Measurements from ENCODE around the gene RB1.
A peak's percentile ranks its signal among the peaks of the same experiment; 100 is the strongest.

RB1 gene

DNA sequence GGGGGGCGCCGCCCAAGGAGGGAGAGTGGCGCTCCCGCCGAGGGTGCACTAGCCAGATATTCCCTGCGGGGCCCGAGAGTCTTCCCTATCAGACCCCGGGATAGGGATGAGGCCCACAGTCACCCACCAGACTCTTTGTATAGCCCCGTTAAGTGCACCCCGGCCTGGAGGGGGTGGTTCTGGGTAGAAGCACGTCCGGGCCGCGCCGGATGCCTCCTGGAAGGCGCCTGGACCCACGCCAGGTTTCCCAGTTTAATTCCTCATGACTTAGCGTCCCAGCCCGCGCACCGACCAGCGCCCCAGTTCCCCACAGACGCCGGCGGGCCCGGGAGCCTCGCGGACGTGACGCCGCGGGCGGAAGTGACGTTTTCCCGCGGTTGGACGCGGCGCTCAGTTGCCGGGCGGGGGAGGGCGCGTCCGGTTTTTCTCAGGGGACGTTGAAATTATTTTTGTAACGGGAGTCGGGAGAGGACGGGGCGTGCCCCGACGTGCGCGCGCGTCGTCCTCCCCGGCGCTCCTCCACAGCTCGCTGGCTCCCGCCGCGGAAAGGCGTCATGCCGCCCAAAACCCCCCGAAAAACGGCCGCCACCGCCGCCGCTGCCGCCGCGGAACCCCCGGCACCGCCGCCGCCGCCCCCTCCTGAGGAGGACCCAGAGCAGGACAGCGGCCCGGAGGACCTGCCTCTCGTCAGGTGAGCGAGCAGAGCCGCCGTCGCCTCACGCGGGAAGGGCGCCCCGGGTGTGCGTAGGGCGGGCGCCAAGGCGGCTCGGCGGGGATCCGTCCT, at the start of gene RB1:
RB1 (plus strand) TSS at position 393 of the 784 bp plus-strand sequence; CDS start at position 555, 162 bp downstream.
- Histone ChIP-seq H3K27ac (ENCODE audit: low read depth, low read length) (peak within 1 kb of the TSS; percentile 99), H3K4me3 (ENCODE audit: low read length) (peak within 1 kb of the TSS; percentile 98), H3K9ac (ENCODE audit: low read length) (peak within 1 kb of the TSS; percentile 84), H3K27me3 (ENCODE audit: control insufficient read depth, insufficient read depth, low read length) (no peaks in the 10 kb centered on the region), H3K4me1 (ENCODE audit: control insufficient read depth, insufficient read depth, low read length) (peaks cover 3% of the 10 kb centered on the region), H3K36me3 (ENCODE audit: control insufficient read depth, insufficient read depth, low read length) (no peaks in the 10 kb centered on the region)

DNA sequence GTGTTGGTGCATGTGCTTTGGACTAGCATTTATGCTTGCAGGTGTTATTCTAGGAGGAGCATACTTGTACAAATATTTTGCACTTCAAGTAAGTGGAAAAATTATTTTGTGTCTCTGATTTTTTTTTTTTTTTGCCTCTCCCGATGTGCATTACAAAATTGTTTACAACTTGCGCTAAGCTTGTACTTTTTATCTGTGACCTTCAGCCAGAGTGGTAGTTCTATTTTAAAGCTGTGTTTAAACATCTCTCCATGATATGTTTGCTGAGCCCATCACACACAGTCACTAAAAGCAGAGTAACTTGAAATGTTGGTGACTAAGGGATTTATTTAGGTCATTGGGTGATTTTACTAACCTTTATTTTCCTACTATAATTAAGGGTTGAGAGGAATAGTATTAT, 49.7 kb upstream of the RB1 start:
- peaks cover 12% of the 10 kb centered on the region for H3K36me3 ChIP-seq (ENCODE audit: control insufficient read depth, insufficient read depth, low read length)
- H3K4me1 ChIP-seq (ENCODE audit: control insufficient read depth, insufficient read depth, low read length) = no peaks in the 10 kb centered on the region
- H3K27ac ChIP-seq (ENCODE audit: low read depth, low read length) = no peak overlapping the region
- H3K9ac ChIP-seq (ENCODE audit: low read length) = no peak overlapping the region
- no peak overlapping the region for H3K4me3 ChIP-seq (ENCODE audit: low read length)
- no peaks in the 10 kb centered on the region for H3K27me3 ChIP-seq (ENCODE audit: control insufficient read depth, insufficient read depth, low read length)

DNA sequence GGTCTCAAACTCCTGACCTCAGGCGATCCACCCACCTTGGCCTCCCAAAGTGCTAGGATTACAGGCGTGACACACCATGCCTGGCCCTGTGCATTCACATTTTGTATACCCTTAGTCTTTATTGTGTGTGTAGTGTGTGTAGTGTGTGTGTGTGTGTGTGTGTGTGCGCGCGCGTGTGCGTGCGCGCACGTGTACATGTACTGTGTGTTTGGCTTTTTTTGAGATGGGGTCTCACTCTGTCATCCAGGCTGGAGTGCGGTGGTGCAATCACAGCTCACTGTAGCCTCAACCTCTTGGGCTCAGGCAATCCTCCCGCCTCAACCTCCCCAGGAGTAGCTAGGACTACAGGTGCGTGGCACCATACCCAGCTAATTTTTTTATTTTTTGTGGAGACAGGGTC, 48.5 kb upstream of the RB1 start:
- no peak overlapping the region for H3K27ac ChIP-seq (ENCODE audit: low read depth, low read length)
- H3K9ac ChIP-seq (ENCODE audit: low read length) = no peak overlapping the region
- H3K36me3 ChIP-seq (ENCODE audit: control insufficient read depth, insufficient read depth, low read length) = peaks cover 15% of the 10 kb centered on the region
- no peaks in the 10 kb centered on the region for H3K4me1 ChIP-seq (ENCODE audit: control insufficient read depth, insufficient read depth, low read length)
- no peak overlapping the region for H3K4me3 ChIP-seq (ENCODE audit: low read length)
- no peaks in the 10 kb centered on the region for H3K27me3 ChIP-seq (ENCODE audit: control insufficient read depth, insufficient read depth, low read length)

DNA sequence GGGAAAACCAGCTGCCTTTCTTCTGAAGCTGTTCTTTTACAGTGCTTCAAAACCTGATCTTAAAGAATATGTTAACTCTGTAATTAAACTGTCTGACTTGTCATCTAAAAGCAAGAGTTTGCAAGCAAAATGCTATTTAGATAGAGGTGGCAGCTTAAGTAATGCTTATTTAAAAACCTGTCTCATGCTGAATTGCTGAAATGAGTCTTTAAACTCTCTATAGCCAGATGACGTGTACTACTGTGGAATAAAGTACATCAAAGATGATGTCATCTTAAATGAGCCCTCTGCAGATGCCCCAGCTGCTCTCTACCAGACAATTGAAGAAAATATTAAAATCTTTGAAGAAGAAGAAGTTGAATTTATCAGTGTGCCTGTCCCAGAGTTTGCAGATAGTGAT, 47.6 kb upstream of the RB1 start:
- no peaks in the 10 kb centered on the region for H3K4me1 ChIP-seq (ENCODE audit: control insufficient read depth, insufficient read depth, low read length)
- no peak overlapping the region for H3K27ac ChIP-seq (ENCODE audit: low read depth, low read length)
- peaks cover 15% of the 10 kb centered on the region for H3K36me3 ChIP-seq (ENCODE audit: control insufficient read depth, insufficient read depth, low read length)
- no peak overlapping the region for H3K4me3 ChIP-seq (ENCODE audit: low read length)
- H3K27me3 ChIP-seq (ENCODE audit: control insufficient read depth, insufficient read depth, low read length) = no peaks in the 10 kb centered on the region
- no peak overlapping the region for H3K9ac ChIP-seq (ENCODE audit: low read length)

DNA sequence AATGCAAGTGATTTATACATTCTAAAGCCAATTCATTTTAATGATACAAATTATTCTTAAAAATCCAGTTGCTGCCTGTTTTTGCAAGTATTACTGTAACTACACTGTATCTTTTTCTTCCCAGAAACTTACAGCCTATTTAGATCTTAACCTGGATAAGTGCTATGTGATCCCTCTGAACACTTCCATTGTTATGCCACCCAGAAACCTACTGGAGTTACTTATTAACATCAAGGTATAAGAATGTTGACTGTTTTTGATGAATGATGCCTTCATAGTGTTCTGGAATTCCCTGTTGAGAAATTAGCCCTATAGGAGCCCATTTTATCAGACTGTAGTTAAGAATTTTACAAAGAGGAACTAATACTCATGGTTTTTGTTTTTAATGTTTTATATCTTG, 45.5 kb upstream of the RB1 start:
- Histone ChIP-seq H3K36me3 (ENCODE audit: control insufficient read depth, insufficient read depth, low read length) (peaks cover 20% of the 10 kb centered on the region), H3K4me1 (ENCODE audit: control insufficient read depth, insufficient read depth, low read length) (no peaks in the 10 kb centered on the region), H3K27ac (ENCODE audit: low read depth, low read length) (no peak overlapping the region)

DNA sequence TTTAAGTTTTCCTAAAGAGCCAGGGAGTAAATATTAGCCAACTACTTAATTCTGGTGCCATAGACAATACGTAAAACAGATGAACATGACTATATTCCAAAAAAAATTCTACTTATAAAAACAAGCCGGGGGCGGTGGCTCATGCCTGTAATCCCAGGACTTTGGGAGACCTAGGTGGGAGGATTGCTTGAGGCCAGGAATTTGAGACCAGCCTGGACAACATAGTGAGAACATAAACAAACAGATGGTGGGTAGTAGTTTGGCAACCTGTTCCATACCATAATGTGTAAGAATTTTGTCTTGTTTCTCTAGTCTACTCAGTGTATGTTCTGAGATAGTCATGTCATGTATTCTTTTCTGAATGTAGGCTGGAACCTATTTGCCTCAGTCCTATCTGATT, 45.1 kb upstream of the RB1 start:
- Histone ChIP-seq H3K9ac (ENCODE audit: low read length) (no peak overlapping the region), H3K4me1 (ENCODE audit: control insufficient read depth, insufficient read depth, low read length) (no peaks in the 10 kb centered on the region), H3K4me3 (ENCODE audit: low read length) (no peak overlapping the region), H3K36me3 (ENCODE audit: control insufficient read depth, insufficient read depth, low read length) (peaks cover 24% of the 10 kb centered on the region), H3K27ac (ENCODE audit: low read depth, low read length) (no peak overlapping the region), H3K27me3 (ENCODE audit: control insufficient read depth, insufficient read depth, low read length) (no peaks in the 10 kb centered on the region)

More for the DNA sequence above, 45.5 kb upstream of the RB1 start:
- no peaks in the 10 kb centered on the region for H3K27me3 ChIP-seq (ENCODE audit: control insufficient read depth, insufficient read depth, low read length)
- no peak overlapping the region for H3K9ac ChIP-seq (ENCODE audit: low read length)
- H3K4me3 ChIP-seq (ENCODE audit: low read length) = no peak overlapping the region

DNA sequence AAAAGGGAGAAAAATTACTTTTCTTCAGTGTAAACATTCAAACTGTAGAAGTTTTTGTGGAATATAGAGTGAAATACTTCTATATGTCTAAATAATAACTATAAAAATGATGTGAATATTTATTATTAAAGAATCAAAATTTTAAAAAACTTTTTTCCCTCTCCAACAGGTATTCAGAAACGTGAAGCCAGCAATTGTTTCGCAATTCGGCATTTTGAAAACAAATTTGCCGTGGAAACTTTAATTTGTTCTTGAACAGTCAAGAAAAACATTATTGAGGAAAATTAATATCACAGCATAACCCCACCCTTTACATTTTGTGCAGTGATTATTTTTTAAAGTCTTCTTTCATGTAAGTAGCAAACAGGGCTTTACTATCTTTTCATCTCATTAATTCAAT, 42.6 kb upstream of the RB1 start:
- Histone ChIP-seq H3K4me3 (ENCODE audit: low read length) (no peak overlapping the region), H3K9ac (ENCODE audit: low read length) (no peak overlapping the region), H3K27me3 (ENCODE audit: control insufficient read depth, insufficient read depth, low read length) (no peaks in the 10 kb centered on the region), H3K4me1 (ENCODE audit: control insufficient read depth, insufficient read depth, low read length) (no peaks in the 10 kb centered on the region), H3K27ac (ENCODE audit: low read depth, low read length) (no peak overlapping the region), H3K36me3 (ENCODE audit: control insufficient read depth, insufficient read depth, low read length) (peaks cover 28% of the 10 kb centered on the region)

DNA sequence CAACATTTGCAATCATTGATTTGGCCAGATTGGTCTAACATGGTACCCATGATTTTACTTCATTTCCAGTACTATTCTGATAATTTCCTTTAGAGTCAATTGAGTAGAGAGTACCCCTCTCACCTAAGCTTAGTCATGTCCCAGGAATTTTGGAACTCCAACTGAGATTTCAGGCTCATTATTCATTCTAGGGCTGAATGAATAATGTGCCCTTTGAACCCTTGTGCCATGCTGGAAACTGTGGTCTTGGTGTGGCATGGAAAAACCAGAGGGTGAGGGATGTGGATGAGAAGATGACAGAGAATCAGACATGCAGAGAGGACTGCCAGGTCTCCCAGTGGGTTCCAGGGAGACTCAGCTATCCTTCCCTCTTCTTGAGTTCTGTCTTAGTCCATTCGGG, 40.4 kb upstream of the RB1 start:
- no peak overlapping the region for H3K4me3 ChIP-seq (ENCODE audit: low read length)
- no peak overlapping the region for H3K27ac ChIP-seq (ENCODE audit: low read depth, low read length)
- H3K36me3 ChIP-seq (ENCODE audit: control insufficient read depth, insufficient read depth, low read length) = peaks cover 25% of the 10 kb centered on the region

DNA sequence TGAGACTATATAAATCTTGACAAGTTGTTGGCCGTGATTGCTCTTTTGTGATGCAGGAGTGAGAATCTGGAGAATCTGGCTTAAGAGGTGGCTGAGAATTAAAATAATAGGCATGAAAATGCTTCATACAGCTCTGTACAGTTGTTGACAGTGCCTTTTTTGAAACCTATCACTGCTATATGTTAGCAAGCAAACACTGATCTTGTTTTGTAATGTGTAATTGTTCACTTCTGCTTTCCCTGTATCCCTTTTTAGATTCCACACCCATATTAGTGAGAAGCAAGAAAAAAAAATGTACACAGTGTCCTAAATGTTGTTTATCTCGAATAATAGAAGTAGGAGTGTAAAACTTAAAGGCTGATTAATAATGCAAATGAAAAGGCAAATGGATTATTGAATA, 39.5 kb upstream of the RB1 start:
- H3K27ac ChIP-seq (ENCODE audit: low read depth, low read length) = no peak overlapping the region
- no peaks in the 10 kb centered on the region for H3K4me1 ChIP-seq (ENCODE audit: control insufficient read depth, insufficient read depth, low read length)
- H3K36me3 ChIP-seq (ENCODE audit: control insufficient read depth, insufficient read depth, low read length) = peaks cover 17% of the 10 kb centered on the region
- no peak overlapping the region for H3K4me3 ChIP-seq (ENCODE audit: low read length)
- no peaks in the 10 kb centered on the region for H3K27me3 ChIP-seq (ENCODE audit: control insufficient read depth, insufficient read depth, low read length)
- H3K9ac ChIP-seq (ENCODE audit: low read length) = no peak overlapping the region

More for the DNA sequence above, 40.4 kb upstream of the RB1 start:
- Histone ChIP-seq H3K4me1 (ENCODE audit: control insufficient read depth, insufficient read depth, low read length) (no peaks in the 10 kb centered on the region), H3K27me3 (ENCODE audit: control insufficient read depth, insufficient read depth, low read length) (no peaks in the 10 kb centered on the region), H3K9ac (ENCODE audit: low read length) (no peak overlapping the region)

DNA sequence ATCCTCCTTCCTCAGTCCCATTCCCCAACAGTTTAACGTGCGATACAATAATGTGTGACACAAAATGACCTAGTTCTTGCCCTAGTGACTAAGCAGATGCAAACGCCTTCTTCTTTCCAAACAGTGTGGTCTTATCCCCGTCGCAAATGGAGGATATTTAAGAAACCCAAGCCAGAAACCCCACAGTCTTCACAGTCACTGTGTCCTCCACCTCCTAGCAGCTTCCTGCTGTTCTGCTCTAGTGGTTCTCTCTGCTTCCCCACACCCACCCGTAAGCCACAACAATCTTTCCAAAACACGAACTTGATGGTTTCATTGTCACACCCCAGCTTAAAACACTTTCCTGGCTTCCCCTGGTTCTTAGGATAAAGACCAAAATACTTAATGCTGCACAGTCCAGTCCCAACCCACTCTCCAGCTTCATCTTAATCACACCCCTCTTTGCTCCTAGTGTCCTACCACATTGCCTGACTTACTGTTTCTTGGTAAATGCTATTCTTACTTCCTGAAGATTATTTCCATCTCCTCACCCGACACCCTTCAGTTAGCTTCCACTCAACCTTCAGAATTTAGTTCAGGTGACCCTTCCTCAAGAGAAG, 38.2 kb upstream of the RB1 start:
- Histone ChIP-seq H3K9ac (ENCODE audit: low read length) (no peak overlapping the region), H3K27me3 (ENCODE audit: control insufficient read depth, insufficient read depth, low read length) (no peaks in the 10 kb centered on the region), H3K4me1 (ENCODE audit: control insufficient read depth, insufficient read depth, low read length) (no peaks in the 10 kb centered on the region)

DNA sequence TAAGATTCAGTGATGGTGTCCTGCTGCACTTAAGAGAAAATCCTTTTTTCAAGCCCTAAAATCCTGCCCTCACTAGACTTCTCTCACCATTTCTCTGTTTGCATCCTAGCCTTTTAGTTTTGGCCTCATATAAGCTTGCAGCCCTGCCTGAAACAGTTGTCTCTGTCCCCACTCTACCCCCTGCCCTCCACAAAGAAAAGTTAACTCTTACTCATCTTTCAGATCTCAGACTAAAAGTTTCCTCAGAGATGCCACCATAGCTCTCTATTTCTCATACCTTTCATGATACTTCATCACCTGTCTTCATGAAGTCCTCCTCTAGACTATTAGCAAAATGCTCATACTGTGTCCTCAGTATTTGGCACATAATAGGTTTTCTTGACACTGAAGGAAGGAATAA, 37.4 kb upstream of the RB1 start:
- no peak overlapping the region for H3K27ac ChIP-seq (ENCODE audit: low read depth, low read length)

More for the DNA sequence above, 38.2 kb upstream of the RB1 start:
- H3K4me3 ChIP-seq (ENCODE audit: low read length) = no peak overlapping the region
- peaks cover 20% of the 10 kb centered on the region for H3K36me3 ChIP-seq (ENCODE audit: control insufficient read depth, insufficient read depth, low read length)
- H3K27ac ChIP-seq (ENCODE audit: low read depth, low read length) = no peak overlapping the region

DNA sequence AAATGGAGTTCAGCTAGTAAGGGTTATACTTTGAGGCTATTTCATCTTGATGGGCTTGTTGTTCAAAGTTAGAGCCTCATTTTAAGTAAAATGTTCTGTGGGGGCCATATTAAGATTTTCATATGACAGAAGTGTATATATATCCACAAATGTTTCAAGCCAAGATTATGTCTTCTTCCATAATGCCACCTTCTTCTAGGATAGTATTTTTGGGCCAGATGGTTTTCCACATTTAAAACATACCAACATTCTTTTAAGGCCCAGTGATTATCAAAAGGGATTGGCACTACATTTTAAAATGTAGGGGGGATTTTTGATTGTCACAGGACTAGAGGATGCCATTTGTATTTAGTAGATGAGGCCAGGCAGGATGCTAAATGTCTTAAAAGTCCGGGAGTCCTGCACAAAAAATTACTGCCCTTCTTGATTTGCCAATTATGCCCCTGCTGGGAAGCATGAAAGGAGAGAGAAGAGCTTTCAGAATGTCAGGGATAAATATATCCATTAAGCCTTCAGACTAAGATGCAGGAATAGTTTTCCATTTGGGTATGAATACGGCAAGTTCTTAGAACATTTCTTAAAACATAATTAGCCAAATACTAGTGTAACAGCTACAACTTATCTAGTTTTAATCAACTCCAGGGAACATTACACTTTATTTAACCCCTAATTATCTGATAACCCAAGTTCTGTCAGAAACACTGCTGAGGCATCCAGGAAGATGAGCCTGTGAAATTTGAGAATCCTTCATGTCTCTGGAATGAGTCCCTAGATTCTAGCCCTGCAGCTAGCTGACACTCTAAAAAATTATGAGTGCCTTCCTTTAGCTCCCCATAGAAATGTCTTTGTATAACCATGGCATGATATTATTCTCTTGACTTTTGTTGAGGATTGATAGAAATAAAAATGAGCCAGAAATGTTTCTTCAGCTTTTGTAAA, 36.6 kb upstream of the RB1 start:
- no peaks in the 10 kb centered on the region for H3K27me3 ChIP-seq (ENCODE audit: control insufficient read depth, insufficient read depth, low read length)
- H3K27ac ChIP-seq (ENCODE audit: low read depth, low read length) = no peak overlapping the region
- H3K4me1 ChIP-seq (ENCODE audit: control insufficient read depth, insufficient read depth, low read length) = no peaks in the 10 kb centered on the region
- H3K36me3 ChIP-seq (ENCODE audit: control insufficient read depth, insufficient read depth, low read length) = peaks cover 20% of the 10 kb centered on the region
- no peak overlapping the region for H3K4me3 ChIP-seq (ENCODE audit: low read length)
- no peak overlapping the region for H3K9ac ChIP-seq (ENCODE audit: low read length)

More for the DNA sequence above, 37.4 kb upstream of the RB1 start:
- Histone ChIP-seq H3K36me3 (ENCODE audit: control insufficient read depth, insufficient read depth, low read length) (peaks cover 20% of the 10 kb centered on the region), H3K4me1 (ENCODE audit: control insufficient read depth, insufficient read depth, low read length) (no peaks in the 10 kb centered on the region), H3K4me3 (ENCODE audit: low read length) (no peak overlapping the region), H3K27me3 (ENCODE audit: control insufficient read depth, insufficient read depth, low read length) (no peaks in the 10 kb centered on the region), H3K9ac (ENCODE audit: low read length) (no peak overlapping the region)
